Activated naive CD4-positive, alpha-beta T cell treated with anti-CD3 and anti-CD28 coated beads, Interleukin-2, amount 10 ng/mL, durations not matched to agents 7 days and 5 days (primary cell): ENCODE measurements around the gene UVSSA.

Experiments
- CTCF ChIA-PET: fragments of 350-600 bp; sonication (Branson Sonifier 250); formaldehyde crosslinking; loops from one replicate; lab custom pipeline; 2021; ENCODE audit warnings: antibody characterized with exemption; lab: Charles Lee
- DNase-seq: peaks from one replicate; pipeline ENCODE4 v3.0.0-alpha.2; 2020
- H3K27ac Mint-ChIP-seq: one replicate; pipeline ENCODE4 v1.8.0; 2021; ENCODE audit warnings: mild to moderate bottlenecking, moderate library complexity, mixed read lengths
- H3K27me3 Mint-ChIP-seq: one replicate; pipeline ENCODE4 v1.8.0; 2021; ENCODE audit warnings: mild to moderate bottlenecking, mixed read lengths
- H3K36me3 Mint-ChIP-seq: one replicate; pipeline ENCODE4 v1.8.0; 2021; ENCODE audit warnings: mixed read lengths
- H3K4me1 Mint-ChIP-seq: one replicate; pipeline ENCODE4 v1.8.0; 2021; ENCODE audit warnings: mixed read lengths
- H3K4me3 Mint-ChIP-seq: one replicate; pipeline ENCODE4 v1.8.0; 2021; ENCODE audit warnings: mild to moderate bottlenecking, moderate library complexity, mixed read lengths
- H3K9me3 Mint-ChIP-seq: one replicate; pipeline ENCODE4 v1.8.0; 2021; ENCODE audit warnings: mixed read lengths

The UVSSA gene

DNA sequence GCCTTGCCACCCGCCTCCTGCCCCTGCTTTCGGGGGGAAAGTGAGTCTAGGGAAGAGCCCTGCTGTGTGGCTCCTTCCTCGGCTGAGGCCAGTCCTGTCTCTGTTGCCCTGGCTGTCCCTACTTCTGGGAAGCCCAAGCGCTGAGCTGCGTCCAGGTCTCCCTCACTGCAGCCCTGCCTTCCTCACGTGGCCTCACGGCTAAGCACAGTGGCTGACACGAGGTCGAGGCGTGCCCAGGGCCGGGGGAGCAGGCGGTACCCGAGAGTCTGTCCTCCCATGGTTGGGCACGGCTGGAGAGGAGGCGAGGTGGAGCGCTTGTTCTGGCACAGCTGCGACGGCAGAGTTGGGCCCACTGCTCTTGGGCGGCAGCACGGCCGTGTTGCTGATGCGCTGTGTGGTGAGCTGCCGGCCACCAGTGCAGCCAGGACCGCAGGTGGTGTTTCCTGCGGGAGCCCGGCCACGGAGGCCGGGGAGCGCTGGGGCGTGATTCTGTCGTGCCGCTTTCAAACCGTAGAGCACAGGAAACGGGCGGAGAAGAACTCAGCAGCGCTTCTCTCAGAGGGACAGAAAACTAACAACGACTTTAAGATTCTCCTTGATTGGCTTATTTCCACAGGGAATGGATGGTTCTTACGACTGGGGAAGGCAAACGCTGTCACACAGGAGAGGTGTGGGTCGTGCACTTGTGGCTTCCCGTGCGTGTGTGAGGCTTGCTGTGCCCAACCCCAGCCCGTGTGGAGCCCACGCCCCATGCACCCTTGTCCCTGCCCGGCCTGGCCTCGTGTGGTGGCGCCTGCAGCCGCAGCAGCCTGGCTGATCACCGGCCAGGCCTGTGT lies 36.0 kb upstream of the UVSSA start:
- H3K9me3 Mint-ChIP-seq = no peaks in the 10 kb centered on the region
- CTCF ChIA-PET = no interaction called here
- H3K4me3 Mint-ChIP-seq = no peak overlapping the region
- peak overlapping the region; percentile 82 for H3K27ac Mint-ChIP-seq
- H3K27me3 Mint-ChIP-seq = no peaks in the 10 kb centered on the region
- H3K4me1 Mint-ChIP-seq = peaks cover 70% of the 10 kb centered on the region
- DNase-seq = peak; percentile 47
- peaks cover 44% of the 10 kb centered on the region for H3K36me3 Mint-ChIP-seq

DNA sequence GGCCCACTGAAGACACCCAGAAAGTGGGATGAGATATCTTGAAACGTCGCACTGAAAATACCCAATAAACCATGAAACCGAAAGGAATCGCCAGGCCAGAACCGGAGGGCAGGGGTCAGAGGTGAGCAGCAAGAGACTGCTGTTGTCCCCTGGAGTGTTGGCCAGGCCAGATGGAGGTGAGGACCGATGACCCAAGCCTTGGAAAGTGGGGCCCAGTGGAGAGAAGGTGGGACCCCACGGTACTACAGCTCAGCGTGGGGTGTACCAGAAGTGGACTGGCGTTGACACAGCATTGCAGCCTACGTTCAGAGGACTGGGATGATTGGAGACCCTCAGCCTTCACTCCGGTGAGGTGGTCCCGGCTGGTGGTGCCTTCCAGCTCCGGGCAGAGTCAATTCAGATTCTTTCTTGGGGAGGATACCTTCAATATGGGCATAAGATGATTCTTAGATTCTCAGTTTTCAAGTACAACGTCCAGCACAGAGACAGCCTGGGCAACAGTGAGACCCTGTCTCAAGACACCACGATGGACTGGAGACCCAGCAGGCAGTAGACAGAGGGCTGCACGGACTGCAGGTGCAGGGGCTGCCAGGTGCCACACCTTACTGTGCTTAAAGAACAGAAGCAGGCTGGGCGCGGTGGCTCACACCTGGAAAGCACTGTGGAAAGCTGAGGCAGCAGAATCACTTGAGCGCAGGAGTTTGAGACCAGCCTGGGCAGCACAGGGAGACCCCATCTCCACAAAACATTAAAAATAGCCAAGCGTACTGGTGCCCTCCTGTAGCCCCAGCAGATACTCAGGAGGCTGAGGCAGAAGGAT lies 34.0 kb upstream of the UVSSA start:
- Mint-ChIP-seq H3K9me3 (no peaks in the 10 kb centered on the region), H3K27ac (no peak overlapping the region), H3K4me1 (peaks cover 66% of the 10 kb centered on the region), H3K4me3 (no peak overlapping the region), H3K36me3 (peaks cover 45% of the 10 kb centered on the region), H3K27me3 (no peaks in the 10 kb centered on the region)
- CTCF ChIA-PET = no interaction called here
- no peak for DNase-seq

DNA sequence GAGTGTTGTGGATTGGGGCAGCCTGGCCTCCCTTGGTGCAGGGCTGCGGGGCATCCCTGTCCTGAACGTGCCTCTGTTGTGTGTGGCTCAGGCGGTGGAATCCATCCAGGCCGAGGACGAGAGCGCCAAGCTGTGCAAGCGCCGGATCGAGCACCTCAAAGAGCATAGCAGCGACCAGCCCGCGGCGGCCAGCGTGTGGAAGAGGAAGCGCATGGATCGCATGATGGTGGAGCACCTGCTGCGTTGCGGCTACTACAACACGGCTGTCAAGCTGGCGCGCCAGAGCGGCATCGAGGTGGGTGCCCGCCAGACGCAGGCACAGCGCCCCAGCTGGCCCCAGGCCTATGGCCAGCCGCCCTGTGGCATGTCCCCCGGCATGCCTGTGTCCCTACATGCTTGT lies 31.7 kb upstream of the UVSSA start:
- DNase-seq = no peak
- Mint-ChIP-seq H3K9me3 (no peaks in the 10 kb centered on the region), H3K4me1 (peaks cover 49% of the 10 kb centered on the region), H3K4me3 (no peak overlapping the region), H3K27ac (no peak overlapping the region), H3K36me3 (peaks cover 57% of the 10 kb centered on the region), H3K27me3 (no peaks in the 10 kb centered on the region)
- CTCF ChIA-PET = no interaction called here

DNA sequence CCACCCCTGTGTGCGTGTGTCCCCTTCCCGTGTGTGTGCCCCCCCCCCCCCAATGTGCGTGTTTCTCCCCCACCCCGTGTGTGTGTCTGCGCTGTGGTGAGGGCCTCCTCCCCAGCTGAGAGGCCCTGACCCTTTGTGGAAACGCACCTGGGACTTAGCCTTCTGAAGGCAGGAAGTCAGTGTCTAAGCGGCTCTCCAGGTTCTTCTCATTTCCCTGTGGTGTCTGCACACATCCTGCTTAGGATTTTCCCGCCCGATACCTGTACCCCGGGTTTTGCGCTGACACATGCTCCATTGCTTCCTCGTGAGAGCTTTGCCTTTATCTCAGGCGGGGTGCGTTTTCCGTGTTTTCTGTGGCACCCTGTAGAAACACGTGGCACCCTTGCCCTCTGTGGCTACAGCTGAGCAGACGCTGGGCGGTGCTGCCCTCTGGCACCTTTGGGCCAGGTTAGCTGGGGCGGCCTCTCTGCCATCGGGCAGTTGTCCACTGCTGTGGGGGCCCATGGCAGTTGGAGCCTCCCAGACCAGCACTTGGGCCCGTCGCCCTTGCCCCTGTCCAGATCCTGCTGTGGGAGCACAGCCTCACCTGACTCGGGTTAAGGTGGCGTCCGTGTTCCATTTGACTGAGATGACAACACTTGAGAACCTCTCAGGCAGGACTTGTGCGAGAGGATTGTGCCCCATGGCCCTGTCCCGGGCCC lies 31.0 kb upstream of the UVSSA start:
- Mint-ChIP-seq H3K9me3 (no peaks in the 10 kb centered on the region), H3K4me3 (no peak overlapping the region), H3K4me1 (peaks cover 44% of the 10 kb centered on the region), H3K27me3 (no peaks in the 10 kb centered on the region), H3K27ac (peak overlapping the region; percentile 56), H3K36me3 (peaks cover 57% of the 10 kb centered on the region)
- CTCF ChIA-PET = no interaction called here
- peak; percentile 42 for DNase-seq

DNA sequence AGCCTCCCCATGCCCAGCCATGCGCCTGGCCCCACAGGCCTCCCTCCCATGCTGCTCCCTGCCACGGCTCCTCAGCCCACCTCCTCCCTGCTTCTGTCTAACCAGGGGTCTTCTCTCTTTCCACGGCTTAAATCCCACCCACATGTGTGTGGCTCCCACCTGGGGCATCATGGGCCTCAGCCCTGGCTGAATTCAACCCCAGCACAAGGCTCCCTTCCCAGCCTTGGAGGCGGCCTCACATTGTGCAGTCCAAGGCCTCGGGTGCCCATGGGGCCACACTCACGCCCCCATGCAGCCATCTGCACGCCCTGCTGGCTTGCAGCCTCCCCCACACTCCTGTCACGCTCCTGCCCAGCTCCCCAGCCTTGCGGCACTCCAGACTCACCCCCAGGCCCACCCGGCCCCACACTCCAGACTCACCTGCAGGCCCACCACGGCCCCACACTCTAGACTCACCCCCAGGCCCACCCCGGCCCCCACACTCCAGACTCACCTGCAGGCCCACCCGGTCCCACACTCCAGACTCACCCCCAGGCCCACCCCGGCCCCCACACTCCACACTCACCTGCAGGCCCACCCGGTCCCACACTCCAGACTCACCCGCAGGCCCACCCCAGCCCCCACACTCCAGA lies 30.4 kb upstream of the UVSSA start:
- DNase-seq = no peak
- H3K4me1 Mint-ChIP-seq = peaks cover 37% of the 10 kb centered on the region
- no peak overlapping the region for H3K27ac Mint-ChIP-seq
- H3K36me3 Mint-ChIP-seq = peaks cover 59% of the 10 kb centered on the region
- no peaks in the 10 kb centered on the region for H3K27me3 Mint-ChIP-seq
- CTCF ChIA-PET = no interaction called here
- no peaks in the 10 kb centered on the region for H3K9me3 Mint-ChIP-seq
- H3K4me3 Mint-ChIP-seq = no peak overlapping the region

DNA sequence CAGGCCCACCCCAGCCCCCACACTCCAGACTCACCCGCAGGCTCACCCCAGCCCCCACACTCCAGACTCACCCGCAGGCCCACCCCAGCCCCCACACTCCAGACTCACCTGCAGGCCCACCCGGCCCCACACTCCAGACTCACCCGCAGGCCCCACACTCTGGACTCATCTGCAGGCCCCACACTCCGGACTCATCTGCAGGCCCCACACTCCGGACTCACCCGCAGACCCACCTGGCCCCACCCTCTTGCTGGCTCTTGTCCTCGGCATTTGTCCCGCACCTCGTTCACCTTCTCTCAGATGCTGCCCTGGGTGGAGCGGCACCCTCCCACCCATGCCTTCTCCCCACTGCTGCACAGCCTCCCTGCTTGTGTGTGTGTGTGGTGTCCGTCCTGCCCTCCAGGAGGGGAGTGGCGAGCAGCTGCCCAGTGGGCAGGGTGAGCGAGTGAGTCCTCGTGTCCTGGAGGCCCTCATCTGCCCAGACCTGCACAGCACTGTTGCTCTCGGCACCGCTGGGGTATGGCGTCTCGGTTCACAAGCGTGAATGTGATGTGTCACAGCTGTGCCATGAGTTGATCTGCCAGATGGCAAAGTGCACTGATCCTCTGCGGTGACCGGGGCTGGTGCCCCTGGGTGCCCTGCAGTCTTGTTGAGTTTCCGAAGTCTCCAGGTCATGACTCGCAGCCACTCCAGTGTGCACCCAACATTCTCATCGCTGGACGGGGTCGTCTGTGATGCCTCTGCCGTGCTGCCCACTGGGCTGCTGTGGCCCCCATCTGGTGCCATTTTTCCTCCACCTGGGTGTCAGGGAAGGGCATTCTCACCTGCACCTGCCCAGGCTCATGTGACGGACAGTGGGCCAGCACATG lies 29.6 kb upstream of the UVSSA start:
- Mint-ChIP-seq H3K27me3 (no peaks in the 10 kb centered on the region), H3K27ac (peak overlapping the region; percentile 64)
- CTCF ChIA-PET = interaction anchor here (1.0 to 2.2 kb wide), 2 partner anchors 29 to 49 kb away, joined by 3 to 6 read pairs; no protein-coding TSS in a partner anchor

DNA sequence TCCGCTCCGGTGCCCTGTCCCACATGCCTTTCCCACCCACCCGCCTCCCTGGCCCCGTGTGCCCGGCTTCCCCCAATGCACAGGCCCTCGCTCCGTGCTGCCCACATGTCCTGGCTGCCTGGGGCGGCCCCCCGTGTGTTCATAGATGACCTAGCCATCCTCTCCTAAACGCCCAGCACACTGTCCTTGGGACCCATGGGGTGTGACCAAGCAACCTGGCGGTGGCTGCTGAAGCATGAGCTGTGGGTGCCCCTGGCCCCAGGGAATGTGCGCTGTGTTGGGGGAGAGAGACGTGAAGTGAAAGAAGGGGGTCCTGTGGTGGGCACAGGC lies 29.0 kb upstream of the UVSSA start:
- peaks cover 31% of the 10 kb centered on the region for H3K4me1 Mint-ChIP-seq
- peak overlapping the region; percentile 4 for H3K27ac Mint-ChIP-seq
- H3K27me3 Mint-ChIP-seq = no peaks in the 10 kb centered on the region
- CTCF ChIA-PET = interaction anchor here (1.0 to 2.2 kb wide), 2 partner anchors 28 to 50 kb away, joined by 3 to 6 read pairs; no protein-coding TSS in a partner anchor
- no peak for DNase-seq
- no peak overlapping the region for H3K4me3 Mint-ChIP-seq
- peaks cover 52% of the 10 kb centered on the region for H3K36me3 Mint-ChIP-seq
- no peaks in the 10 kb centered on the region for H3K9me3 Mint-ChIP-seq

More for the DNA sequence above, 29.6 kb upstream of the UVSSA start:
- H3K4me1 Mint-ChIP-seq = peaks cover 31% of the 10 kb centered on the region
- DNase-seq = no peak
- no peaks in the 10 kb centered on the region for H3K9me3 Mint-ChIP-seq
- H3K36me3 Mint-ChIP-seq = peaks cover 55% of the 10 kb centered on the region
- no peak overlapping the region for H3K4me3 Mint-ChIP-seq

DNA sequence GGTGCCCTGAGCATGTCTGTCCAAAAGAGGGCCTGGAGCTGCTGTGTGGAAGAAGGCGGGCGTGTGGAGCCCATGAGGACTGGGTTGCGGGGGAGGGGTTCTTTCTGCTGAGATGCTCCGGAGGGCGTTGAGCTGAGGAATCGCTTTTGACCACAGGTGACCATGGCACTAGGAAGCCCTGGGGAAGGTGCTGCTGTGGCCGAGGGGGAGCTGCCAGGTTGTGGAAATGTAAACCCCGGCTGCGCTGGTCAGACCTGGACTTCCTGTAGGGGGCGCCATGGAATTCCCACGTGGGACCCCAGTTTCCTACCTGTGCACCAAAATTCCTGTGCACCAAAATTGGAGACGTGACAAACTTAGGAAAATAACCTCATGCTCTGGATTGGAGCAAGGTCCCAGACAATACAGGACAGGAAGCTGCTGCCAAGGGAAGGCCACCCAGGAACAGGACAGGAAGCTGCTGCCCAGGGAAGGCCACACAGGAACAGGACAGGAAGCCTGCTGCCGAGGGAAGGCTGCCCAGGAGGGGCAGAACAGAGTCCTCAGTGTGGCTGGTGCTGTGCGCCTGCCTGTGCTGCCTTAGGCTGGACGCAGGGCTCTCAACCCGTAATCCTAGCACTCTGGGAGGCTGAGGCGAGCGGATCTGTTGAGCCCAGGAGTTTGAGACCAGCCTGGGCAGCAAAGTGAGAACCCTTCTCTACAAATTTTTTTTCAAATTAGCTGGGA lies 28.4 kb upstream of the UVSSA start:
- no peak for DNase-seq
- H3K9me3 Mint-ChIP-seq = no peaks in the 10 kb centered on the region
- no peaks in the 10 kb centered on the region for H3K27me3 Mint-ChIP-seq
- H3K27ac Mint-ChIP-seq = peak overlapping the region; percentile 4
- CTCF ChIA-PET = interaction anchor here (0.6 to 2.2 kb wide), 3 partner anchors 27 to 50 kb away, joined by 3 to 6 read pairs (median 3); no protein-coding TSS in a partner anchor
- no peak overlapping the region for H3K4me3 Mint-ChIP-seq
- H3K36me3 Mint-ChIP-seq = peaks cover 46% of the 10 kb centered on the region
- peaks cover 28% of the 10 kb centered on the region for H3K4me1 Mint-ChIP-seq

DNA sequence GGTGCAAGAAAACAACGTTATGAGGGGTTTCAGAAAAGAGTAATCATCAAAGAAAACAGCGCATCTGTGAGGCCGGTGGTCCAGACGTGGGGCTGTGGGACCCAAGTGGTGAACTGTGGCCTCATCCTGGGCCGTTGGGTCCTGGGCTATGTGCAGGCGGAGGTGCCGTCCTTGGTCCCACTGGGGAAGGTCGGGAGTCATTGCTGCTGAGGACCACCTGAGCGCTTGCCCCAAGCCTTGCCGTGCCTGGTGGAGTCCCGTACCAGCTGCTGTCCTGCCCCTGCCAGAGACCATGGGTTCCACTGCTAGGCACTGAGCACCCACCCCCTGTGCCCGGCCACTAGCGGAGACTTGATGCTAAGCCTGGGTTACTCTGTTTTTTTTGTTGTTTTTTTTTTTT lies 25.5 kb upstream of the UVSSA start:
- no peak overlapping the region for H3K4me3 Mint-ChIP-seq
- CTCF ChIA-PET = no interaction called here
- no peaks in the 10 kb centered on the region for H3K27me3 Mint-ChIP-seq
- no peak overlapping the region for H3K27ac Mint-ChIP-seq
- no peak for DNase-seq
- peaks cover 35% of the 10 kb centered on the region for H3K36me3 Mint-ChIP-seq
- H3K9me3 Mint-ChIP-seq = no peaks in the 10 kb centered on the region
- peaks cover 10% of the 10 kb centered on the region for H3K4me1 Mint-ChIP-seq

DNA sequence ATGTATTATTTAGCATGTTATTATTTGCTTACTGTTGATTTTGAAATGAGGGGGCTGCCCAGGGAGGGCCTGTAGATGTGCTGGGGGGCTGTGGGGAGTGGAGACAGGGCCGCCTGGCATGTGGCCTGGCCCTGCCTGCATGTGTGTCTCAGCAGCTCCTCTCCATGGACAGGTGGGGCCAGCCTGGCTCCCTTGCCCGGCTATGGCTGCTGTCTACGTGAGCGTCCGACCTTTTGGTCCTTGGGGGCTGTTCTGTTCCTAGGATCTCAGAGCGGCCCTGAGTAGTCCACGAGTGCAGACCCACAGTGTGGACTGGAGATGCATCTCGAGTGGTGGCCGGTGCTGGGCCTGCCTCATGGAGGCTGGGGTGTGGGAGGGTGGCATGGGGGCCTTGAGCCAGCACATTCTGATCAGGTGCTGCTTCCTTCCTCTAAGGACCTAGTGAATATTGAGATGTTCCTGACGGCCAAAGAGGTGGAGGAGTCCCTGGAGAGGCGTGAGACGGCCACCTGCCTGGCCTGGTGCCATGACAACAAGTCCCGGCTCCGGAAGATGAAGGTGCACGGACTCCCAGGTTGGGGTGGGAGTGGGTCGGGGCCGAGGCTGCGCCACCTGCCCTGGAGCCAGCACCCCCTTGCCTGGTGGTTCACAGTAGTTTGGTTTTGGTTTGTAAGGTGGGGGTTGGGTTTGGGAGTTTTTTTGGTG lies 24.9 kb upstream of the UVSSA start:
- Mint-ChIP-seq H3K36me3 (peaks cover 32% of the 10 kb centered on the region), H3K4me1 (peaks cover 7% of the 10 kb centered on the region), H3K9me3 (no peaks in the 10 kb centered on the region), H3K4me3 (no peak overlapping the region), H3K27me3 (no peaks in the 10 kb centered on the region), H3K27ac (no peak overlapping the region)
- DNase-seq = no peak
- CTCF ChIA-PET = no interaction called here

DNA sequence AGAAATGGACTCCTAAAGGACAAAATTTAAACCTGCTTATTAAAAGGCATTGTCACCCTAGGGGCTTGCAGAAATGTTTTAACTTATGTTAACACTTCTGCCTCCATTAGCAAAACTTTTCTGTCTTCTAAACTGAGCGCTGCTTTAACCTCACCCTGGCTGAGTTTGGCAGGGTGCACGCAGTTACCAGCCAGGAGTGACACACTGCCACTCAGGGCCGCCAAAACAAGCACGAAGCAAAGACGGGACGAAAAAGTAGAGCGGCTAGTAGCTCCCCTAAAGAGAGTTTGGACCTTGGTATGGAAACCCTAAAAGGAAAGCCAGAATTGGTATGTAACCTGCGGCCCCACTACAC lies 23.8 kb upstream of the UVSSA start:
- CTCF ChIA-PET = no interaction called here
- Mint-ChIP-seq H3K4me1 (peaks cover 3% of the 10 kb centered on the region), H3K27me3 (no peaks in the 10 kb centered on the region), H3K27ac (no peak overlapping the region), H3K36me3 (peaks cover 30% of the 10 kb centered on the region), H3K9me3 (no peaks in the 10 kb centered on the region), H3K4me3 (no peak overlapping the region)
- DNase-seq = no peak

DNA sequence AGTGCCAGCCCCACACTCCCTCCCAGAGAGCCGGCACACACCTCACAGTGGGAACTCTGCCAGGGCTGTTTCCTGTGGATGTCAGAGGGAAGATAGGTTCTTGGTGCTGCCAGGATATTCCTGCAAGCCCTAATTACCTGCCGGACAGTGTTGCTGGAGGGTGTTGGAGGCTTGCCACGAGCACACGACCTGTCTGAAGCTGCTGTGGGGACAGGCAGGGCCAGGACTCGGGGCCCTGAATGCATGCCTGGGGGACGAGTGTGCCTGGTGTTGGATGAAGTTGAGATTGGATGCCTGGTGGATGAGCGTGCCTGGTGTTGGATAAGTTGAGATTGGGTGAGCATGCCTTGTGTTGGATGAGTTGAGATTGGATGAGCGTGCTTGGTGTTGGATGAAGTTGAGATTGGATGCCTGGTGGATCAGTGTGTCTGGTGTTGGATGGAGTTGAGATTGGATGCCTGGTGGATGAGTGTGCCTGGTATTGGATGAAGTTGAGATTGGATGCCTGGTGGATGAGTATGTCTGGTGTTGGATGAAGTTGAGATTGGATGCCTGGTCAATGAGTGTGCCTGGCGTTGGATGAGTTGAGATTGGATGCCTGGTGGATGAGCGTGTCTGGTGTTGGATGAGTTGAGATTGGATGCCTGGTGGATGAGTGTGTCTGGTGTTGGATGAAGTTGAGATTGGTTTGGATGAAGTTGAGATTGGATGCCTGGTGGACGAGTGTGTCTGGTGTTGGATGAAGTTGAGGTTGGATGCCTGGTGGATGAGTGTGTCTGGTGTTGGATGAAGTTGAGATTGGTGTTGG lies 23.2 kb upstream of the UVSSA start:
- H3K27me3 Mint-ChIP-seq = no peaks in the 10 kb centered on the region
- H3K9me3 Mint-ChIP-seq = no peaks in the 10 kb centered on the region
- DNase-seq = no peak
- H3K4me1 Mint-ChIP-seq = peaks cover under 1% of the 10 kb centered on the region
- no peak overlapping the region for H3K4me3 Mint-ChIP-seq
- H3K27ac Mint-ChIP-seq = no peak overlapping the region
- CTCF ChIA-PET = no interaction called here
- H3K36me3 Mint-ChIP-seq = peaks cover 25% of the 10 kb centered on the region
